ENCODE measurements around the gene C1QB.

GRCh38 chr1:22681556-22682276 lies 28.7 kb downstream of the C1QB start:
- TF ChIP-seq SIN3A (IDR thresholded peaks at IDR 0.05; ENCODE audit: borderline replicate concordance, insufficient read depth, low read depth, low read length), result no peak
- no peak for TF ChIP-seq CTCF (IDR thresholded peaks at IDR 0.05)
- no peak for TF ChIP-seq POLR2AphosphoS5 (IDR thresholded peaks at IDR 0.05; ENCODE audit: low read depth, low read length)
- no peak for TF ChIP-seq TCF7L2 (IDR thresholded peaks at IDR 0.05; ENCODE audit: low read depth, low read length)
- TF ChIP-seq, protein P1, sequence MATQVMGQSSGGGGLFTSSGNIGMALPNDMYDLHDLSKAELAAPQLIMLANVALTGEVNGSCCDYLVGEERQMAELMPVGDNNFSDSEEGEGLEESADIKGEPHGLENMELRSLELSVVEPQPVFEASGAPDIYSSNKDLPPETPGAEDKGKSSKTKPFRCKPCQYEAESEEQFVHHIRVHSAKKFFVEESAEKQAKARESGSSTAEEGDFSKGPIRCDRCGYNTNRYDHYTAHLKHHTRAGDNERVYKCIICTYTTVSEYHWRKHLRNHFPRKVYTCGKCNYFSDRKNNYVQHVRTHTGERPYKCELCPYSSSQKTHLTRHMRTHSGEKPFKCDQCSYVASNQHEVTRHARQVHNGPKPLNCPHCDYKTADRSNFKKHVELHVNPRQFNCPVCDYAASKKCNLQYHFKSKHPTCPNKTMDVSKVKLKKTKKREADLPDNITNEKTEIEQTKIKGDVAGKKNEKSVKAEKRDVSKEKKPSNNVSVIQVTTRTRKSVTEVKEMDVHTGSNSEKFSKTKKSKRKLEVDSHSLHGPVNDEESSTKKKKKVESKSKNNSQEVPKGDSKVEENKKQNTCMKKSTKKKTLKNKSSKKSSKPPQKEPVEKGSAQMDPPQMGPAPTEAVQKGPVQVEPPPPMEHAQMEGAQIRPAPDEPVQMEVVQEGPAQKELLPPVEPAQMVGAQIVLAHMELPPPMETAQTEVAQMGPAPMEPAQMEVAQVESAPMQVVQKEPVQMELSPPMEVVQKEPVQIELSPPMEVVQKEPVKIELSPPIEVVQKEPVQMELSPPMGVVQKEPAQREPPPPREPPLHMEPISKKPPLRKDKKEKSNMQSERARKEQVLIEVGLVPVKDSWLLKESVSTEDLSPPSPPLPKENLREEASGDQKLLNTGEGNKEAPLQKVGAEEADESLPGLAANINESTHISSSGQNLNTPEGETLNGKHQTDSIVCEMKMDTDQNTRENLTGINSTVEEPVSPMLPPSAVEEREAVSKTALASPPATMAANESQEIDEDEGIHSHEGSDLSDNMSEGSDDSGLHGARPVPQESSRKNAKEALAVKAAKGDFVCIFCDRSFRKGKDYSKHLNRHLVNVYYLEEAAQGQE (IDR thresholded peaks at IDR 0.05; ENCODE audit: insufficient read depth in 1 of 2, low read depth in 2 of 2, low read length in 1 of 2), result no peak

Measured in Panc1 (cell line).